Measurements from ENCODE around the gene TGFB1.
"Not testable (repeated sequence)": the region's sequence is repeated elsewhere in the genome, so short reads cannot be mapped to it uniquely, and the experiment has no call there.

TGFB1 gene

GRCh38 chr19:41350735-41351338, 2.9 kb downstream of the TGFB1 start:
- TF ChIP-seq Cebpa-rat (IDR thresholded peaks at IDR 0.05): no peak
- peak overlapping the region; percentile 73 to 97 (median 91) for H3K4me2 ChIP-seq
- H3K27me3 ChIP-seq: no peaks in the 10 kb centered on the region
- peak overlapping the region; percentile 83 to 94 (median 89); a peak in 21 of 22 replicates for H3K9ac ChIP-seq
- peak overlapping the region; percentile 87 to 99 (median 94) for H3K4me3 ChIP-seq
- no peaks in the 10 kb centered on the region for H3K9me3 ChIP-seq (replicated peaks in 1 of 11)
- H3K4me1 ChIP-seq: peaks cover 57 to 71% (median 67%) of the 10 kb centered on the region in 10 experiments
- peaks cover 20 to 43% (median 39%) of the 10 kb centered on the region in 11 experiments for H3K36me3 ChIP-seq
- H3K27ac ChIP-seq: peak overlapping the region in 10 of 11 experiments; percentile 83 to 91 (median 86); a peak in 20 of 22 replicates
- peaks cover 47 to 85% (median 69%) of the 10 kb centered on the region in 11 experiments for H4K20me1 ChIP-seq

GRCh38 chr19:41346916-41347315, 6.8 kb downstream of the TGFB1 start:
- Histone ChIP-seq H3K4me2 (peak overlapping the region; percentile 23 to 97 (median 66); a peak in 19 of 22 replicates), H4K20me1 (peaks cover 33 to 100% (median 75%) of the 10 kb centered on the region in 11 experiments), H3K36me3 (peaks cover 53 to 81% (median 75%) of the 10 kb centered on the region in 11 experiments), H3K9ac (peak overlapping the region in 9 of 11 experiments; percentile 9 to 63 (median 42); a peak in 13 of 22 replicates), H3K27ac (peak overlapping the region in 8 of 11 experiments; percentile 56 to 76 (median 67); a peak in 15 of 22 replicates), H3K4me1 (peaks cover 60 to 90% (median 85%) of the 10 kb centered on the region in 10 experiments)
- not testable (repeated sequence) for H3K9me3 ChIP-seq (replicated peaks in 1 of 11); H3K27me3 ChIP-seq; H3K4me3 ChIP-seq
- TF ChIP-seq Cebpa-rat (IDR thresholded peaks at IDR 0.05): peak in 1 of 11 experiments; percentile 32; a peak in 1 of 22 replicates

- H3K9me3 ChIP-seq (replicated peaks in 1 of 11): no peaks in the 10 kb centered on the region
- H3K4me2 ChIP-seq: peak overlapping the region in 5 of 11 experiments; percentile 54 to 81 (median 60); a peak in 9 of 22 replicates
- H3K4me3 ChIP-seq: no peak overlapping the region
- no peaks in the 10 kb centered on the region for H3K27me3 ChIP-seq
- peaks cover 10 to 100% (median 60%) of the 10 kb centered on the region in 11 experiments for H4K20me1 ChIP-seq
- peaks cover 80 to 99% (median 96%) of the 10 kb centered on the region in 11 experiments for H3K36me3 ChIP-seq
- TF ChIP-seq Cebpa-rat (IDR thresholded peaks at IDR 0.05): no peak
- H3K27ac ChIP-seq: peak overlapping the region in 3 of 11 experiments; percentile 21 to 47 (median 30); a peak in 6 of 22 replicates
- H3K4me1 ChIP-seq: peaks cover 57 to 100% (median 93%) of the 10 kb centered on the region in 10 experiments
- peak overlapping the region in 2 of 11 experiments; percentile 11 to 41; a peak in 2 of 22 replicates for H3K9ac ChIP-seq
Observed at GRCh38 chr19:41344162-41344561, 9.6 kb downstream of the TGFB1 start.

GRCh38 chr19:41341669-41342490, 11.8 kb downstream of the TGFB1 start:
- H3K27ac ChIP-seq: peak overlapping the region in 8 of 11 experiments; percentile 37 to 70 (median 54); a peak in 14 of 22 replicates
- H3K27me3 ChIP-seq: no peaks in the 10 kb centered on the region
- peak overlapping the region in 6 of 10 experiments; percentile 21 to 49 (median 39); a peak in 7 of 20 replicates for H3K4me3 ChIP-seq
- peaks cover 42 to 100% (median 77%) of the 10 kb centered on the region in 10 experiments for H3K4me1 ChIP-seq
- H3K4me2 ChIP-seq: peak overlapping the region; percentile 56 to 96 (median 84)
- H3K9me3 ChIP-seq (replicated peaks in 1 of 11): no peaks in the 10 kb centered on the region
- no peak for TF ChIP-seq Cebpa-rat (IDR thresholded peaks at IDR 0.05)
- peaks cover 4 to 100% (median 52%) of the 10 kb centered on the region in 11 experiments; a peak in 19 of 22 replicates for H4K20me1 ChIP-seq
- peaks cover 91 to 99% (median 97%) of the 10 kb centered on the region in 11 experiments for H3K36me3 ChIP-seq
- H3K9ac ChIP-seq: peak overlapping the region in 7 of 11 experiments; percentile 30 to 63 (median 58); a peak in 13 of 22 replicates

- TF ChIP-seq Cebpa-rat (IDR thresholded peaks at IDR 0.05): no peak
- H3K27ac ChIP-seq: no peak overlapping the region
- no peak overlapping the region for H3K9ac ChIP-seq
- no peak overlapping the region for H3K4me3 ChIP-seq
- peak overlapping the region in 5 of 11 experiments; percentile 3 to 96 (median 9); a peak in 3 of 22 replicates for H3K4me2 ChIP-seq
- peaks cover 37 to 100% (median 77%) of the 10 kb centered on the region in 10 experiments for H3K4me1 ChIP-seq
- H3K9me3 ChIP-seq (replicated peaks in 1 of 11): no peaks in the 10 kb centered on the region
- H3K36me3 ChIP-seq: peaks cover 80 to 98% (median 96%) of the 10 kb centered on the region in 11 experiments
- H4K20me1 ChIP-seq: peaks cover 4 to 100% (median 56%) of the 10 kb centered on the region in 11 experiments; a peak in 19 of 22 replicates
- no peaks in the 10 kb centered on the region for H3K27me3 ChIP-seq
Observed at GRCh38 chr19:41339936-41340335, 13.8 kb downstream of the TGFB1 start.

DNA sequence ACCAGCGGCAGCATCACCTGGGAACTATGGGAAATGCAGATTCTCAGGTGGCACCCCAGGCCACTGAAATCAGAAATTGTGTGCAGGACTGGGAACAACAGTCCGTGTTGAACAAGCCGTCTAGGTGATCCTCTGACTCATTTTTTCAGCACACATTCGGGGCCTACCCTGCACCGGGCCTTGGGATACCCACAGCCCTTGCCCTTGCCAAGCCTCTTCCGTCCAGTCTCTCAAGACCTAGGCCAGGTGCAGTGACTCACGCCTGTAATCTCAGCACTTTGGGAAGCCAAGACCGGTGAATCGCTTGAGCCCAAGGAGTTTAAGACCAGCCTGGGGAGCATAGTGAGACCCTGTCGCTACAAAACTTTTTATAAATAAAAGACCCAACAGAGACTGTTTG, 18.3 kb downstream of the TGFB1 start:
- Histone ChIP-seq H4K20me1 (peaks cover 0 to 98% (median 49%) of the 10 kb centered on the region in 11 experiments; a peak in 19 of 22 replicates), H3K27me3 (no peaks in the 10 kb centered on the region), H3K9ac (peak overlapping the region in 7 of 11 experiments; percentile 13 to 51 (median 32); a peak in 5 of 22 replicates), H3K4me1 (peaks cover 22 to 99% (median 60%) of the 10 kb centered on the region in 10 experiments), H3K9me3 (replicated peaks in 1 of 11) (no peaks in the 10 kb centered on the region), H3K4me2 (peak overlapping the region; percentile 28 to 89 (median 71); a peak in 21 of 22 replicates), H3K27ac (peak overlapping the region in 8 of 11 experiments; percentile 6 to 70 (median 56); a peak in 14 of 22 replicates), H3K4me3 (no peak overlapping the region), H3K36me3 (peaks cover 75 to 100% (median 92%) of the 10 kb centered on the region in 11 experiments)
- no peak for TF ChIP-seq Cebpa-rat (IDR thresholded peaks at IDR 0.05)

DNA sequence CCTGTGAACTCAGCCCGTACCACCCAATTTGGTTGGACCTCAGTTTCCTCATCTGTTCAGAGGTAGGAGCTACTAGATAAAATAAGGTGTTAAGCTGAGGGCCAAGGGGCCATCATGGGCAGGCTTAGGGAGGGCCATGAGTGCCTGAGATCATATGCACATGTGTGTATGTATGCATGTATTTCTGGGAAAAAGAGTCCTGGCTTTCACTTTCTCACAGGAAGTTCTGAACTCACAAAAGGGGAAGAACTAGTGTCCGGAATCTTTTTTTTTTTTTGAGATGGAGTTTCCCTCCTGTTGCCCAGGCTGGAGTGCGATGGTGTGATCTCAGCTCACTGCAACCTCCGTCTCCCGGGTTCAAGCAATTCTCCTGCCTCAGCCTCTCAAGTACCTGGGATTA, 18.9 kb downstream of the TGFB1 start:
- H3K27me3 ChIP-seq: no peaks in the 10 kb centered on the region
- no peaks in the 10 kb centered on the region for H3K9me3 ChIP-seq (replicated peaks in 1 of 11)
- peak overlapping the region; percentile 28 to 89 (median 71); a peak in 20 of 22 replicates for H3K4me2 ChIP-seq
- H3K4me1 ChIP-seq: peaks cover 22 to 99% (median 60%) of the 10 kb centered on the region in 10 experiments
- peaks cover 0 to 98% (median 45%) of the 10 kb centered on the region in 11 experiments; a peak in 19 of 22 replicates for H4K20me1 ChIP-seq
- H3K4me3 ChIP-seq: 0 out of 20 replicates have a peak overlapping the region, but pooled peaks of 1 of the 10 experiments have one; percentile 7
- TF ChIP-seq Cebpa-rat (IDR thresholded peaks at IDR 0.05): no peak
- H3K27ac ChIP-seq: peak overlapping the region in 8 of 11 experiments; percentile 6 to 70 (median 56); a peak in 16 of 22 replicates
- peaks cover 75 to 100% (median 92%) of the 10 kb centered on the region in 11 experiments for H3K36me3 ChIP-seq
- peak overlapping the region in 4 of 11 experiments; percentile 23 to 51 (median 38); a peak in 6 of 22 replicates for H3K9ac ChIP-seq

DNA sequence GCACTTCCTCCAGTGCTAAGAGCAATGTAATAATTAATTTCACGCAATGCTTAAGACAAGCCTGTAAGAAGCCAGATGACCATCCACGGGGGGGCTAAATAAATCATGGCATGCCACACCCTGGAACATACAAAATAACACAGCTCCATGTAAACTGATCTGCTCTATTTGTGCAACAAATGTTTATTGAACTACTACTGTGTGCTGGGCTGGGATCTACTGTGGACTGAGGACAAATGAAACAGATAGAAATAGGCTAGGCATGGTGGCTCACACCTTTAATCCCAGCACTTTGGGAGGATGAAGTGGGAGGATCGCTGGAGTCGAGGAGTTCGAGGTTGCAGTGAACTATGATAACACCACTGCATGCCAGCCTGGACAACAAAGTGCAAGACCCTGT, 21.3 kb downstream of the TGFB1 start:
- H3K27ac ChIP-seq: peak overlapping the region in 1 of 11 experiments; percentile 5; a peak in 1 of 22 replicates
- H3K4me2 ChIP-seq: peak overlapping the region in 3 of 11 experiments; percentile 25 to 39 (median 39); a peak in 3 of 22 replicates
- peak overlapping the region in 1 of 11 experiments; percentile 15; a peak in 1 of 22 replicates for H3K9ac ChIP-seq
- peaks cover 20 to 97% (median 60%) of the 10 kb centered on the region in 11 experiments; a peak in 21 of 22 replicates for H4K20me1 ChIP-seq
- H3K36me3 ChIP-seq: peaks cover 54 to 89% (median 78%) of the 10 kb centered on the region in 11 experiments
- H3K27me3 ChIP-seq: no peaks in the 10 kb centered on the region
- H3K9me3 ChIP-seq (replicated peaks in 1 of 11): no peaks in the 10 kb centered on the region
- no peak for TF ChIP-seq Cebpa-rat (IDR thresholded peaks at IDR 0.05)
- H3K4me1 ChIP-seq: peaks cover 45 to 99% (median 77%) of the 10 kb centered on the region in 10 experiments
- H3K4me3 ChIP-seq: no peak overlapping the region
